GM06990 (cell line): Measurements from ENCODE around the gene WASF1.

Source experiments
- DNase-seq: peaks from one replicate; pipeline ENCODE4 v3.0.0-alpha.2; 2011; ENCODE audit not compliant: insufficient read length; ENCODE audit errors: extremely low read depth
- H3K27me3 ChIP-seq: replicated peaks from 2 replicates; pipeline ENCODE4 v1.6.0; 2011; ENCODE audit warnings: low read length; ENCODE audit not compliant: control insufficient read depth, insufficient read depth
- H3K36me3 ChIP-seq: 2 replicates; pipeline ENCODE4 v1.5.1; 2011; ENCODE audit warnings: low read length; ENCODE audit not compliant: control insufficient read depth, insufficient read depth
- H3K4me3 ChIP-seq: replicated peaks from 2 replicates; pipeline ENCODE4 v1.5.1; 2011; ENCODE audit warnings: low read depth, mild to moderate bottlenecking, control low read depth, low read length
- TF ChIP-seq, protein P1 (sequence below): IDR thresholded peaks from 2 replicates; pipeline ENCODE4 v1.5.1; 2011; ENCODE audit warnings: low read length, control low read depth, mild to moderate bottlenecking, inconsistent platforms; ENCODE audit not compliant: insufficient read depth, poor library complexity, severe bottlenecking

Gene WASF1

GRCh38 chr6:110064744-110065524 lies 114.5 kb downstream of the WASF1 start:
- no peaks in the 10 kb centered on the region for H3K36me3 ChIP-seq
- TF ChIP-seq, protein P1, sequence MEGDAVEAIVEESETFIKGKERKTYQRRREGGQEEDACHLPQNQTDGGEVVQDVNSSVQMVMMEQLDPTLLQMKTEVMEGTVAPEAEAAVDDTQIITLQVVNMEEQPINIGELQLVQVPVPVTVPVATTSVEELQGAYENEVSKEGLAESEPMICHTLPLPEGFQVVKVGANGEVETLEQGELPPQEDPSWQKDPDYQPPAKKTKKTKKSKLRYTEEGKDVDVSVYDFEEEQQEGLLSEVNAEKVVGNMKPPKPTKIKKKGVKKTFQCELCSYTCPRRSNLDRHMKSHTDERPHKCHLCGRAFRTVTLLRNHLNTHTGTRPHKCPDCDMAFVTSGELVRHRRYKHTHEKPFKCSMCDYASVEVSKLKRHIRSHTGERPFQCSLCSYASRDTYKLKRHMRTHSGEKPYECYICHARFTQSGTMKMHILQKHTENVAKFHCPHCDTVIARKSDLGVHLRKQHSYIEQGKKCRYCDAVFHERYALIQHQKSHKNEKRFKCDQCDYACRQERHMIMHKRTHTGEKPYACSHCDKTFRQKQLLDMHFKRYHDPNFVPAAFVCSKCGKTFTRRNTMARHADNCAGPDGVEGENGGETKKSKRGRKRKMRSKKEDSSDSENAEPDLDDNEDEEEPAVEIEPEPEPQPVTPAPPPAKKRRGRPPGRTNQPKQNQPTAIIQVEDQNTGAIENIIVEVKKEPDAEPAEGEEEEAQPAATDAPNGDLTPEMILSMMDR: no peak
- H3K27me3 ChIP-seq: no peaks in the 10 kb centered on the region; the same call in 1 of the 2 replicates
- H3K4me3 ChIP-seq: no peak overlapping the region
- DNase-seq: no peak

- peak; percentile 37 for DNase-seq
- H3K36me3 ChIP-seq: no peaks in the 10 kb centered on the region
Observed at GRCh38 chr6:110063594-110064263, 115.7 kb downstream of the WASF1 start.

DNA sequence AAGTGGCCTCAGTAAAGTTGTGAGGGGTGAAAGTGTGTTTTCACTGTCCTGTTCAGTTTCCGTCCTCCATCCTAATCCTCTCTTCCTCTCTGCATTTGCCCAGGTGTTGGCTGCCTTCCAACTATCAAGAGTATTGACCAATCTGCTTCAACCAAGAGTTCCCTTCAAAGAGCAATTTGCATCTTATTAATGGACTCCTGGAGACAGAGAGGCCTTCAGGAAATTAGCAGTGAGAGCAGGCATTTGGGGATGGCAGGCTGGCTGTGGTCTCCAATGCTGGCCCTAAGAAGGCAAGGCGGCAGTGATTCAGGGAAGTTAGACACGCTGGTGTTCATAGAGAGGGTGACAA lies 124.1 kb downstream of the WASF1 start:
- no peaks in the 10 kb centered on the region for H3K36me3 ChIP-seq
- TF ChIP-seq, protein P1: no peak
- no peaks in the 10 kb centered on the region; the same call in 1 of the 2 replicates for H3K27me3 ChIP-seq
- no peak for DNase-seq
- no peak overlapping the region for H3K4me3 ChIP-seq

More at GRCh38 chr6:110063594-110064263, 115.7 kb downstream of the WASF1 start:
- TF ChIP-seq, protein P1: no peak
- Histone ChIP-seq H3K4me3 (no peak overlapping the region), H3K27me3 (no peaks in the 10 kb centered on the region; the same call in 1 of the 2 replicates)

DNA sequence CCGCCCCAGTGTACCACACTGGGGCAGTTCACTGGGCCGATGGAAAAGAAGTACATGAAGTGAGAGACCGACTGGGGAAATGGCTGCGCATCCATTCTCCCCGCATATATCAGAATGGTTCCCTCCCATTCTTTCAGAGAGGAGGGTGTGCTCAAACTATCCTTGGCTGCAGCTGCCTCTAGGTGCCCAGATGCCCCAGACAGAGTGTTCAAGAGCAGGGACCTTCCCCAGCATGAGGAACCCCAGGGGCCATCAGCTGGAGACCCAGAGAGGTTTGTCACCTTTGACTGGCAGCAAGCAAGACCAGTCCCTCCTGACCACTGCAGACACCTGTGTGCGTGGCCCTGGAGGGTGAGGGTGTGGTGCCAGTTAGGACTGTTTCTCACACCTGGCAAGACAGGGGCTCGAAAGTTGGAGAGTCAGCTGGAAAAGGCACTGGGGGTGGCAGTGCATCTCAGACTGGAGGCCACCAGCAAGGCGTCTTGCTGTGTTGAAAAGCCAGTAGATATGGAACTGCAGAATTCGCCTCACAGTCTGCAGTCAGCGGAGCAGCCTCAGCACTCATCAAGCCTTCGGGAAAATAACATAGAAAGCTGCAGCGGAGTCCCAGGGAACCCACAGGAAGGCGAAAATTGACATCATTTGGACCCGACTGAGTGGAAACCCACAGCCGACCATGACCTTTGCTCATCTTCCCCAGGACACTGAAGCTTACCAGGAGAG lies 124.6 kb downstream of the WASF1 start:
- no peaks in the 10 kb centered on the region; the same call in 1 of the 2 replicates for H3K27me3 ChIP-seq
- DNase-seq: no peak
- no peak overlapping the region for H3K4me3 ChIP-seq
- TF ChIP-seq, protein P1: no peak
- no peaks in the 10 kb centered on the region for H3K36me3 ChIP-seq

DNA sequence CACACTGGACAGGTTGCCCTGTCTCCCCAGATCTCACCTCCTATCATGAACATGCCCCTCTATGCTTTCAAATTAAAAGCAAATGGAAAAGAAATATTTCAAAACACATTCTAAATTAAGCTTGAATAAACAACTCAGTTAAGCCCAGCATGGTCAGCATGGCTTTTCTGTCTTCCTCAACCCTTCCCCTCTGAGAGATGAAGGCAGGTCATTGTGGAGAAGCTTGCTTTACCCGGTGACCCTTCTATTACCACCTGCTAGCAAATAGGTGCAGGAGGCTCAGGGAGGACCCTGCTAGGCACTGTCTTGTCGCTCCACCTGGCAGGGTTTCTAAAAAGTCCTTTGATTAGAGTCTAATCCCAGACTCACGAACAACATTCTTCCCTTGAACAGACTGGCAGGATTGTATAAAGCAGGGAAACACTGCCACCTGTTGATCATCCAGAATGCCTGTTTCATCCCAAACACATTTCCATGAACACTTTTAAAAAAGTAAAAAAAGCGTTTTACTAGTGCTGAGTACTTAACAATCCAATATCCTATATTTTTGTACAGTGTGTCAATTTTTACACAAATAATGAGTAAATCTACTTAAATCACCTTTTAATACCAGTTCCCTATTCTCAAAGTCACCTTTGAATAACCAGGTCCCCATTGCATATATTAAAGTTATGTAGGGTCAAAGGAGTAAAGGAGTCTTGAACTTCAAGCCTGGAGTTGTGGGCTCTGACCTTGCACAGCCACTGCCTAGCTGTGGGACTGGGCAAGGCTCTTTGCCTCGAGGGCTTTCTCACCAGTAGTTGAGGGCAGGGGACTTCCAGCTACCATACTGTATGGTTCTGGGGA lies 125.9 kb downstream of the WASF1 start:
- Histone ChIP-seq H3K4me3 (no peak overlapping the region), H3K36me3 (no peaks in the 10 kb centered on the region), H3K27me3 (no peaks in the 10 kb centered on the region; the same call in 1 of the 2 replicates)
- TF ChIP-seq, protein P1: peak; percentile 54
- DNase-seq: no peak
